ENCODE results near the gene KCNK13.

KCNK13 gene

GRCh38 chr14:90126260-90126659, 64.5 kb downstream of the KCNK13 start:
- in situ Hi-C loops (cut with MboI; ENCODE audit: low sequenced_read_pairs): no loop called here

DNA sequence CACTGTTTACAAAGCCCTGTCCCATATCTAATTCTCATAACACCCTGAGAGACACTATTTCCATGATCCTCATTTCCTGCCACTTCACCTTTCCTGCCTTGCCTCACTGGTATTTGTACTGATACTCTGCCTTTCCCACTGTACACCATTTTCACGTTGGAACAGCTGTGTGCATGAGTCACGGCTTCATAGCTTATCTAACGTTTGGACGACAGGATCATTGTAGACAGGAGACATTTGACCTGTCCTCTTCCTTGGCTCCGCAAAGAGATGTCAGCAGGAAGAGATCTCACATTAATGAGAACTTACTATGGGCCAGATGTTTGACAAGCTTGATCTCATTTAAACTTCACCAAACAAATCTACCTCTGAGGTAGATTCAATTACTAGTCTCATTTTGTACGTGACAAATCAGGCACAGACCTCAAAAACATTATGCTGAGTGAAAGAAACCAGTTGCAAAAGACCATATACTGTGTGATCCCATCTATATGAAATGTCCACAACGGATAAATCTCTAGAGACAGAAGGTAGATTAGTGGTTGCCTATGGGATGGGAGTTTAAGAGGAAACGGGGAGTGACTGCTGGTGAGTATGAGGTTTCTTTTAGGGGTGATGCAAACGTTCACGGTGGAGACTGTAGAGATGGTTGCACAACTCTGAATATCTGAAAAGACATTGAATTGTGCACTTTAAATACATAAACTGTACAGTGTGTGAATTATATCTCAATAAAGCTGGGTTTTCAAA, 71.2 kb downstream of the KCNK13 start:
- in situ Hi-C loops (cut with MboI; ENCODE audit: low sequenced_read_pairs): no loop called here

- in situ Hi-C loops (cut with MboI; ENCODE audit: low sequenced_read_pairs): no loop called here
Observed at GRCh38 chr14:90136904-90137303, 75.1 kb downstream of the KCNK13 start.

DNA sequence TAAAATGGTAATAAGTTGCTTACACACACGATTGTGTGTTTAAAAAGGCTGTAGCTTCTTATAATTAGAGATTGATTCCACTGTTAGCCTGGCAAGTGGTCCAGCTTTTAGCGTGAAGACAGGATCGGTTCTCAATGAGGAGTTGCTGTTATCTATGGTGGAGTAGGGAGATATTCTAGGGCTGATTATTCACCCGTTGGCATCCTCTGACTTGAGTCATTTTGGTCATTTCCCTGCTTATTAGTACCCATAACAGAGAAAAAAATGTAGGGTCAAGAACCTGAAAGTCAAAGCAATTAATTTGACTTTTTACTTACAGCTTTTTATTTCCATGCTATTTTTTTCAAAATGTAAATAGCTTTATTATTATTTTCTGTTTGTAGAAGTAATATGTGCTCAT, 76.0 kb downstream of the KCNK13 start:
- in situ Hi-C loops (cut with MboI; ENCODE audit: low sequenced_read_pairs): no loop called here

- in situ Hi-C loops (cut with MboI; ENCODE audit: low sequenced_read_pairs): no loop called here
Observed at GRCh38 chr14:90139199-90139598, 77.4 kb downstream of the KCNK13 start.

- in situ Hi-C loops (cut with MboI; ENCODE audit: low sequenced_read_pairs): no loop called here
Observed at GRCh38 chr14:90140298-90140955, 78.6 kb downstream of the KCNK13 start.

DNA sequence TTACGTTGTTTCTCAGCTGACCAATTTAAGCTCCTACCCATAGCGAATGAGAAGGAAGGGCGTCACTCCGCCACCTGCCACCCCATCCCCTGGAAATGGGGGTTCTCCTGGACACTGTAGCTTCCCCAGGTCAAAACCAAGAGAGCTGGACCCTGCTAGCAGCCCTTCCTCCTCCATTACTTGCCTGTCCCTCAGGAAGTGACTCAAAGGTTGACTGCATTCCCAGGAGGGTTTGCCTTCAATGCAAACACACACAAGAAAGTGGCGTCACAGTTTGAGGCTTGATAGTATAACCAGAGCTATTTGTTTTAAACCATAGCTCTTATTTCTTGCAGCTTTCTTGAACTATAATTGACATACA, 79.1 kb downstream of the KCNK13 start:
- in situ Hi-C loops (cut with MboI; ENCODE audit: low sequenced_read_pairs): no loop called here

GRCh38 chr14:90153429-90153828, 91.6 kb downstream of the KCNK13 start:
- in situ Hi-C loops (cut with MboI; ENCODE audit: low sequenced_read_pairs): no loop called here

GRCh38 chr14:90154110-90154509, 92.3 kb downstream of the KCNK13 start:
- in situ Hi-C loops (cut with MboI; ENCODE audit: low sequenced_read_pairs): no loop called here

GRCh38 chr14:90159146-90159545, 97.4 kb downstream of the KCNK13 start:
- in situ Hi-C loops (cut with MboI; ENCODE audit: low sequenced_read_pairs): no loop called here

DNA sequence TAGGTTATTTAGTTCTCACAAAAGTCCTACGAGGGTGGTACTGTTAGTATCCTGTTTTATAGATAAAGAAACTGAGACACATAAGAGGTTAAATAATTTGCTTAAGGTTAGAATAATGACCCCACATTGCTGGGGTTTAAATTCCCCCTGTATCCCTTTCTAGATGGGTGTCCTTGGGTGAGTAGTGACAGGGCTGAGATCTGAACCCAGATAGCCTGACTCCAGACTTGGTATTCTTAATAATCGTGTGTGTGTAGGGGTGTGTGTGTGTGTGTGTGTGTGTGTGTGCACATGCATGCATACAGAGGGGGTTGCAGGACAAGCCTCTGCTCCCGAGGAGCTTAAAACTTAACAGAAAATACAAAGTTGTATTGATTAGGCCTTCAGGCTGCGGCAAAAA, 97.9 kb downstream of the KCNK13 start:
- in situ Hi-C loops (cut with MboI; ENCODE audit: low sequenced_read_pairs): no loop called here

DNA sequence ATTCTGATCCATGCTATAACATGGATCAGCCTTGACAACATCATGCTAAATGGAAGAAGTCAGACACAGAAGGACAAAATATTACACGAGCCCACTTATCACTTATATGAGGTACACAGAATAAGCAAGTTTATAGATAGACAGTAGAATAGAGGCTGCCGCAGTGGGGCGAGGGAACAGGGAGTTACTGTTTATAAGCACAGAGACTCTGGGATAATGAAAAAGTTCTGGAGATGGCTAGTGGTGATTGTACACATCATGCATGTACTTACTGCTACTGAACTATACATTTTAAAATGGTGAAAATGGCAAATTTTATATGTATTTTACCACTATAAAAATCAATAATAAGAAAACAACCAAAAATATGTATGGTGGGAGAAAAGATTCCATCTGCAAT, 99.3 kb downstream of the KCNK13 start:
- in situ Hi-C loops (cut with MboI; ENCODE audit: low sequenced_read_pairs): no loop called here

- in situ Hi-C loops (cut with MboI; ENCODE audit: low sequenced_read_pairs): no loop called here
Observed at GRCh38 chr14:90168425-90169105, 106.8 kb downstream of the KCNK13 start.

DNA sequence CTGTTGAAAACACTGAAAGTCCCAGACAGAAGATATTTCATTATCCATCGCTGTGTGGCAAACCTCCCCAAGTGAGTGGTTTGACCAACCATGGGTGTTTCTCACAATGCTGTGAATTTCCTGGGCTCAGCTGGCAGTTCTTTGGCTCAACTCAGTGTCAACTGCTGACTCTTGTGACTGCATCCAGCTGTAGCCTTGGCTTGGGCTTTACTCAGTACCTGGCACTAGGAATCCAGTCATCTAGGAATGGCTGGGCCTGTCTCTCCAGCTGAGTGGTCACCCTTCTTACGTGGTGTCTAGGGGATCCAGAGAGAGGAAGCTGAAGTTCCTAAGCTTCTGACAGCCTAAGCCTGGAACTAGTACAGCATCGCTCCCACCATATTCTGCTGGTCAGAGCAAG, 113.8 kb downstream of the KCNK13 start:
- in situ Hi-C loops (cut with MboI; ENCODE audit: low sequenced_read_pairs): no loop called here

- in situ Hi-C loops (cut with MboI; ENCODE audit: low sequenced_read_pairs): no loop called here
Observed at GRCh38 chr14:90177539-90178189, 115.9 kb downstream of the KCNK13 start.

DNA sequence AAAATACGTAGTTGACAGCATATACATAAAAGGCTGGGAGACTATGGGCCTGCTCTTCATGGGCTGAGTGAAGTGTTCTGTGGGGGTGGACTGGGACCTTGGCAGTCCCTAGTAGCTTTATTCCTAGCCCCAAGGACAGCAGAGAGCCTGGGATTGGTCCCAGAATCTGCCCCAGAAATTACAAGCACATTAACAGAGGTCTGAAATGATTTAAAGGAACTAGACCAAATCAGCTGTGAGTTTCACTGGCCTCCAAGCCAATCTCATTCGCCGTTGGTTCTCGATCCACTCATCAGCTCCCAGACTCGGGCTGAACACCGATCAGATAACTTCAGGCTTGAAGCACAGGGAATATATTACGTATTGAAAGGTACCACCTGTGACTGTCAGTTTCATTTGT, 117.6 kb downstream of the KCNK13 start:
- in situ Hi-C loops (cut with MboI; ENCODE audit: low sequenced_read_pairs): no loop called here

GRCh38 chr14:90179809-90180779, 118.3 kb downstream of the KCNK13 start:
- in situ Hi-C loops (cut with MboI; ENCODE audit: low sequenced_read_pairs): no loop called here

GRCh38 chr14:90184094-90184493, 122.3 kb downstream of the KCNK13 start:
- in situ Hi-C loops (cut with MboI; ENCODE audit: low sequenced_read_pairs): no loop called here

- in situ Hi-C loops (cut with MboI; ENCODE audit: low sequenced_read_pairs): no loop called here
Observed at GRCh38 chr14:90184571-90185266, 122.9 kb downstream of the KCNK13 start.

DNA sequence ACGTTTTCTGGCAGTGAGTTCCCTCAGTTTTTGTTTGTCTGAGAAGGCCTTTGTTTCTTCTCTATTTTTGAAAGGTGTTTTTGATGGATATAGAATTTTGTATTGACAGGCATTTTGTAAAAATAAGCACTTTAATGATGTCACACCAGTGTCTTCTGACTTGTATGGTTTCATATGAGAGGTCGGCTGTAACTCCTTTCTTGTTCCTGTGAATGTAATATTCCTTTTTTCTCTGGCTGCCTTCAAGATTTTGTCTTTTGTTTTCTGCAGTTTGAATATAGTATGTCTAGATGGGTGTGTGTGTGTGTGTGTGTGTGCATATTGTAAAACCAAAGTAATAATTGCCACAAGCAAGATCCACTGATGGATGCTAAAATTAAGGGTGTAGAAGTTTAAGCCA, 126.8 kb downstream of the KCNK13 start:
- in situ Hi-C loops (cut with MboI; ENCODE audit: low sequenced_read_pairs): no loop called here
